Measurements from ENCODE around the gene SERPINB6. TPM values are rescaled to one million over a fixed set of nuclear protein-coding genes. Genes with fewer than 3 reads are reported as not detected.
"Not testable (repeated sequence)": the region's sequence is repeated elsewhere in the genome, so short reads cannot be mapped to it uniquely, and the experiment has no call there.

Gene SERPINB6
- total RNA-seq, 1 donor from 2014 or later, result 56.1 TPM

DNA sequence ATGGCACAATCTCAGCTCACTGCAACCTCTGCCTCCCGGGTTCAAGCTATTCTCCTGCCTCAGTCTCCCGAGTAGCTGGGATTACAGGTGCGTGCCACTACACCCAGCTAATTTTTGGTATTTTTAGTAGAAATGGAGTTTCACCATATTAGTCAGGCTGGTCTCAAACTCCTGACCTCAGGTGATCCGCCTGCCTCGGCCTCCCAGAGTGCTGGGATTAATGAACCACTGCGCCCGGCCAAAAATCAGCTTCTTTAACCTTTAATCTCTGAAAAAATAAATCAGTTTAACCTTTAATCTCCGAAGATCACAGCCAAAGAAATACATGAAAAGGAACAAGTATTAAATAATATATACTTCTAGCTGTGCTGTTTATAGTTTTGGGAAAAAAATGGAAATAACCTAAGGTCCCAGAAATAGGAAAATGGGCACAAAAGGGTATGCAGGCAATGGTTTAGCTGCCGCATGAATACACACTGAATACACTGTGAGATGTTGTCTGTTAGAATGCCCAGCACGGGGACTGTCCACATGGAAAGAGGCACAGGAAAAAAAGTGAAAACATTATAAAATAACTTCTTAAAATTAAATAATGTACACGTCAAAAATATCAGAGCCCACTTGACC is 29.9 kb upstream of the SERPINB6 start:
- ChIA-PET POLR2A (interaction anchor here (1.1 to 4.3 kb wide), 7 partner anchors 12 to 117 kb away, joined by 4 to 93 read pairs (median 11); partner anchors contain the start of genes BPHL and RIPK1), CTCF (interaction anchor here (0.8 to 2.3 kb wide), 10 partner anchors 10 to 210 kb away, joined by 3 to 21 read pairs (median 6); no protein-coding TSS in a partner anchor)
- ATAC-seq (ENCODE audit: low read depth), result no peak
- no peak for TF ChIP-seq CTCF (IDR thresholded peaks at IDR 0.05)
- intact Hi-C loops (cut with micrococcal nuclease), result no loop called here
- Mint-ChIP-seq H3K4me1 (peaks cover 14% of the 10 kb centered on the region), H3K36me3 (ENCODE audit: low read depth) (peaks cover 11% of the 10 kb centered on the region), H3K27me3 (no peaks in the 10 kb centered on the region), H3K4me3 (peak overlapping the region; percentile 85), H3K27ac (no peak overlapping the region), H3K9me3 (no peaks in the 10 kb centered on the region)
- no peak for DNase-seq

DNA sequence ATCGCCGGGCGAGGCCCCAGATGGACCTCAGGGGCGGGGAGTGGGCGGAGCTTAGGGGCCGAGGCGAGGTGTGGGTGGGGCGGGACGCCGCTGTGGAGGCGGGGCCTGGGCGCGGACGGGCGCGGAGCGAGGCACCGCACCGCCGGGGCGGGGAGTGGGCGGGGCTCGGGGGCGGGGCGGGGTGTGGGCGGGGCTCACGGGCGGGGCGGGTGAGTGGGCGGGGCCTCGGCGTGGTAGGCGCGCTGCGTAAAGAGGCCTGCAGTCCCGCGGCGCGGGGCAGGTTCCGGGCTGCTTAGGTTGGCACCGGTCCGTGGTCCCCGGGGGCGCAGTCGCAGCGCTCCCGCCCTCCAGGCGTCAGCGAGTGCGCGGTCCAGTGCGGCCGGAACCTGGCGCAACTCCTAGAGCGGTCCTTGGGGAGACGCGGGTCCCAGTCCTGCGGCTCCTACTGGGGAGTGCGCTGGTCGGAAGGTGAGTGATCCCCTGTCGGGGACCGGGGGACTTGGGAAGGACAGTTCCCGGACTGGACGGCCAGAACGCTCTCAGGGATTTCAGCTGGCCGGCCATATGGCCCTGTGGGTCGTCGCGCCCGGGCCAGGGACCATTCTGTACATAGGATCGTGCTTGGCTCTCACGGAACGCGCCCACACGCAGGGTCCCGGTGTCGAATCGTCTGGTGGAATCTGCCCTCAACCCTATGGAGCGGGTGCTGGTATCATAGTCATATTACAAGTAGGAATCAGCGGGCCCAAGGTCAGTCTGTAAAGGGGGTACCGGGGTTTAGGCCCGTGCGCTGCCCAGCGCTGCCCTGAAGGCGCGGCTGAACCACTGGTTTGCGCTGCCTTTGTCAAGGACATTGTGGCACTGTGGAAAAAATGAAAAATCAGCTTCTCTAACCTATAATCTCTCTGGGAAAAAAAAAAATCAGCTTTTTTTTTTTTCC is 28.5 kb upstream of the SERPINB6 start, which contains the start of gene NQO2:
TSS of gene NQO2 (plus strand) at position 277 of the 940 bp plus-strand sequence. CDS start 6,659 bp downstream, outside the sequence.
- Mint-ChIP-seq H3K4me1 (peaks cover 16% of the 10 kb centered on the region), H3K9me3 (no peaks in the 10 kb centered on the region), H3K27ac (peak within 1 kb of the TSS; percentile 80), H3K36me3 (ENCODE audit: low read depth) (peaks cover 5% of the 10 kb centered on the region), H3K4me3 (peak within 1 kb of the TSS; percentile 90), H3K27me3 (no peaks in the 10 kb centered on the region)
- POLR2A ChIA-PET, result interaction anchor here (0.6 to 4.3 kb wide), 18 partner anchors 10 to 260 kb away, joined by 3 to 93 read pairs (median 3); partner anchors contain the start of genes RIPK1, SERPINB1 and SERPINB6
- intact Hi-C loops (cut with micrococcal nuclease), result loop anchor here (1.0 to 10.0 kb wide), 12 partner anchors 11 to 1025 kb away; partner anchors contain the start of genes BPHL and PSMG4
- CTCF ChIA-PET, result interaction anchor here (0.8 to 3.7 kb wide), 13 partner anchors 10 to 262 kb away, joined by 3 to 50 read pairs (median 4); partner anchors contain the start of gene RIPK1
- ATAC-seq (ENCODE audit: low read depth), result peak; percentile 88
- peak; percentile 91 for DNase-seq
- no peak for TF ChIP-seq CTCF (IDR thresholded peaks at IDR 0.05)

DNA sequence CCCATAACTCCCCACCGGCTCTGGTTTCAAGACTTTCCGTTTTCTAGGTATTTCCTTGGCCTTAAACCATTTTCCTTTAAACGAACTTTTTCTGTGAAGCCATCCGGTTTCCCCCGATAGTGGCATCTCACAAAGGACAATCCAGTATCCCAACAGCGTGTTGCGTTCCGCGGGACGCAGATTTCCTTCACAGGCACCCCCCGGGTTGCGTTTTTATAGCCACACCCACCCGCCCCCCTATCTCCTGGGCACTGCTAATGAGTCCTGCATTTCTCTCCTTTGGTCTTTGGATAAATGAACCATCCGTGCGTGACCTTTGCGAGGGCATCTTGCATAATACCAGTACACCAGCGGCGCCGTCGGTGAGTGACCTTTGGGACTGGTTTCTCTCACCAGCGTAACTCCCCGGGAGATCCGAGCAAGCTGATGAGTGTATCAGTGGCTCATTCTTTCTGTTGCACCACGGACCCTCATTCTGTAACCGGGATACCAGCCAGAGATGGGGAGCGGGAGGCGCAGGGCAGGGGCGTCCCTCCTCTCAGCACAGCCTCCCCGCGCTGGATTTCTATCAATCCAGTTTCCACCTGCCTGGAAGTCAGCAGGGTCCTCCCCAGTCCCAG is 27.7 kb upstream of the SERPINB6 start:
- Mint-ChIP-seq H3K4me3 (peak overlapping the region; percentile 90), H3K9me3 (no peaks in the 10 kb centered on the region), H3K27ac (peak overlapping the region; percentile 80), H3K4me1 (peaks cover 16% of the 10 kb centered on the region), H3K36me3 (ENCODE audit: low read depth) (no peaks in the 10 kb centered on the region), H3K27me3 (no peaks in the 10 kb centered on the region)
- DNase-seq, result no peak
- CTCF ChIA-PET, result interaction anchor here (0.8 to 3.7 kb wide), 11 partner anchors 9 to 261 kb away, joined by 3 to 50 read pairs (median 4); partner anchors contain the start of gene RIPK1
- TF ChIP-seq CTCF (IDR thresholded peaks at IDR 0.05), result no peak
- ATAC-seq (ENCODE audit: low read depth), result peak; percentile 32
- POLR2A ChIA-PET, result interaction anchor here (0.6 to 4.3 kb wide), 16 partner anchors 9 to 260 kb away, joined by 3 to 93 read pairs (median 3); partner anchors contain the start of genes RIPK1, SERPINB1 and SERPINB6
- intact Hi-C loops (cut with micrococcal nuclease), result loop anchor here (1.0 to 10.0 kb wide), 12 partner anchors 10 to 1026 kb away; partner anchors contain the start of genes BPHL and PSMG4

- peak; percentile 54 for DNase-seq
- Mint-ChIP-seq H3K4me3 (peak overlapping the region; percentile 90), H3K4me1 (peaks cover 16% of the 10 kb centered on the region), H3K27ac (peak overlapping the region; percentile 63)
- ChIA-PET POLR2A (interaction anchor here (1.2 to 4.3 kb wide), 5 partner anchors 28 to 157 kb away, joined by 5 to 93 read pairs (median 18); partner anchors contain the start of genes RIPK1 and SERPINB1), CTCF (interaction anchor here (0.7 to 3.7 kb wide), 6 partner anchors 9 to 260 kb away, joined by 3 to 50 read pairs (median 4); partner anchors contain the start of gene RIPK1)
- ATAC-seq (ENCODE audit: low read depth), result peak; percentile 41
- not testable (repeated sequence) for H3K36me3 Mint-ChIP-seq (ENCODE audit: low read depth); H3K27me3 Mint-ChIP-seq; H3K9me3 Mint-ChIP-seq
- intact Hi-C loops (cut with micrococcal nuclease), result loop anchor here (2.0 to 10.0 kb wide), 6 partner anchors 64 to 1026 kb away; partner anchors contain the start of genes BPHL and PSMG4
Measured at GRCh38 chr6:2998249-2998997, 27.1 kb upstream of the SERPINB6 start.
